Measurements from ENCODE around the gene SULT4A1.

DNA sequence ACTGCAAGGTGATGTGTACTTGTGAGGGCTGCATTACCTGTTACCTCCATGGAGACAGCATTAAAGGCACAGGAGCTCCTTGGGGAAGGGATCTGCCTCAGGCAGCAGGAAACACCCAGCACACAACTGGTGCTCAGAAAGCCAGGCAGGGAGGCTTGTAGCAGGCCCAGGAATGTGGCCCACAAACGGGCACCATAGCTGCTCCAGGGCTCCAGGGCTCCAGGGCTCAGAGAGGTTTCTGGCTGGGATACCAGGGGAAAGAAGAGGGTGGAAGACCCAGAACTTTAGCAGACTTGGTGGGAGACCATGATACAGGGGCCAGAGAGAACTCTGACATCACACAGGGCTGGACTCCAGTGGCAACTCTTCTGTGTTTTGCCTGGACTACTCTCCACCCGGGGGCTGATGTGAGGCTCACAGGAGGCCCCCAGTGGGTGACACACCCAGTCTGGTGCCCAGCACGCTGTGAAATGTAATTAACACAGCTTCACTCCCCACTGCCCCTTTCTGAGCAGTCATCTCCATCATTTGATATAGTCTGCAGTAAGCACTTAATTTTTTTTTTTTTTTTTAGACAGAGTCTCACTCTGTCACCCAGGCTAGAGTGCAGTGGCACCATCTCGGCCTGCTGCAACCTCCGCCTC is 14.7 kb upstream of the SULT4A1 start:
- TF ChIP-seq, protein P1, sequence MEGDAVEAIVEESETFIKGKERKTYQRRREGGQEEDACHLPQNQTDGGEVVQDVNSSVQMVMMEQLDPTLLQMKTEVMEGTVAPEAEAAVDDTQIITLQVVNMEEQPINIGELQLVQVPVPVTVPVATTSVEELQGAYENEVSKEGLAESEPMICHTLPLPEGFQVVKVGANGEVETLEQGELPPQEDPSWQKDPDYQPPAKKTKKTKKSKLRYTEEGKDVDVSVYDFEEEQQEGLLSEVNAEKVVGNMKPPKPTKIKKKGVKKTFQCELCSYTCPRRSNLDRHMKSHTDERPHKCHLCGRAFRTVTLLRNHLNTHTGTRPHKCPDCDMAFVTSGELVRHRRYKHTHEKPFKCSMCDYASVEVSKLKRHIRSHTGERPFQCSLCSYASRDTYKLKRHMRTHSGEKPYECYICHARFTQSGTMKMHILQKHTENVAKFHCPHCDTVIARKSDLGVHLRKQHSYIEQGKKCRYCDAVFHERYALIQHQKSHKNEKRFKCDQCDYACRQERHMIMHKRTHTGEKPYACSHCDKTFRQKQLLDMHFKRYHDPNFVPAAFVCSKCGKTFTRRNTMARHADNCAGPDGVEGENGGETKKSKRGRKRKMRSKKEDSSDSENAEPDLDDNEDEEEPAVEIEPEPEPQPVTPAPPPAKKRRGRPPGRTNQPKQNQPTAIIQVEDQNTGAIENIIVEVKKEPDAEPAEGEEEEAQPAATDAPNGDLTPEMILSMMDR (conservative IDR thresholded peaks at IDR 0.05; ENCODE audit: low read depth, low read length): no peak
- TF ChIP-seq MAFK (IDR thresholded peaks at IDR 0.05; ENCODE audit: low read depth, low read length): no peak
- TF ChIP-seq SMC3 (IDR thresholded peaks at IDR 0.05; ENCODE audit: low read depth, low read length): no peak
- no peak for TF ChIP-seq POLR2A (IDR thresholded peaks at IDR 0.05; ENCODE audit: low read depth, low read length)
- TF ChIP-seq MAZ (IDR thresholded peaks at IDR 0.05; ENCODE audit: borderline replicate concordance, low read depth, low read length): no peak
- TF ChIP-seq RAD21 (IDR thresholded peaks at IDR 0.05; ENCODE audit: low read length): no peak
- no peak for TF ChIP-seq FOS (IDR thresholded peaks at IDR 0.05; ENCODE audit: low read depth, low read length)
- TF ChIP-seq CHD1 (IDR thresholded peaks at IDR 0.05; ENCODE audit: low read depth, low read length): no peak
